Activated CD8-positive, alpha-beta memory T cell treated with anti-CD3 and anti-CD28 coated beads, Interleukin-2, amount 50 U/mL, for 48 hours (primary cell): ENCODE data around the gene ATAT1.
A peak's percentile ranks its signal among the peaks of the same experiment; 100 is the strongest.

Experiments used
- DNase-seq: peaks from one replicate; pipeline ENCODE4 v3.0.0-alpha.2; 2020

Gene ATAT1

DNA sequence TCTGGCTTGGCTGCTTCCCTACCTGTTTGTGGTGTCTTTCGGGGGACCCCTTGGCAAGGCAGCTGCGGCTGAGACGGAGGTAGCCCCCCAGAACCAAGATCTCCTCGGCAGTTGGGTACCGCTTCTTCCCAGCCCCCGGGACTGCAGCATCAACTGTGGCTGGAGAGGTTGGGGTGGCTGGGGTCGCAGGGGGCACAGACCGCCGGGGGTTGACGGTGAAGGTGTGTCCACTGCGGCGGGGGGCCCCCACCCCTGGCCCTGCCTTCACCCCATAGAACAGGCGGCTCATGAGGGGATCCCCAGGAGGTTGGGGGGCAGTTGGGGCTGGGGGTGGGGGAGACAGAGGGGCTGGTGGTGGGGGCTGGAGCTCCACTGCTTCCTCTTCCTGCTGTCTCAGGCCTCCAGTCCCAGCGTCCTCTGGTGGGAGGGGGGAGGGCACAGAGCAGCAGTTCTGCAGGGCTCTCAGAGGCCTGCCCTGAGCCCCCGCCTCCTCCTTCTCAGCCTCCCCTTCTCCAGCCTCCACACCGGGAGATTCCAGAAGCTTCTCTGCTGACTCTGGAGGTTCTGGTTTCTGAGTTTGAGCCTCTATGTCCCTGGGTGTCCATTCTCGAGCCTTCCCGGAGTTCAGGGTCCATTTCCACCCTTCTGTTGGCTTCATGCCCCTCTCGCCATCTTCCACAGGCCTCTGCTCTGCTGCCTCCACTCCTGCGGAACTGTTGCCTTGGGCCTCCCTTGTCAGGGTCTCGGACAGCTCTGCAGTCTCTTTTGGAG, 57.9 kb downstream of the ATAT1 start:
- peak; percentile 71 for DNase-seq

DNA sequence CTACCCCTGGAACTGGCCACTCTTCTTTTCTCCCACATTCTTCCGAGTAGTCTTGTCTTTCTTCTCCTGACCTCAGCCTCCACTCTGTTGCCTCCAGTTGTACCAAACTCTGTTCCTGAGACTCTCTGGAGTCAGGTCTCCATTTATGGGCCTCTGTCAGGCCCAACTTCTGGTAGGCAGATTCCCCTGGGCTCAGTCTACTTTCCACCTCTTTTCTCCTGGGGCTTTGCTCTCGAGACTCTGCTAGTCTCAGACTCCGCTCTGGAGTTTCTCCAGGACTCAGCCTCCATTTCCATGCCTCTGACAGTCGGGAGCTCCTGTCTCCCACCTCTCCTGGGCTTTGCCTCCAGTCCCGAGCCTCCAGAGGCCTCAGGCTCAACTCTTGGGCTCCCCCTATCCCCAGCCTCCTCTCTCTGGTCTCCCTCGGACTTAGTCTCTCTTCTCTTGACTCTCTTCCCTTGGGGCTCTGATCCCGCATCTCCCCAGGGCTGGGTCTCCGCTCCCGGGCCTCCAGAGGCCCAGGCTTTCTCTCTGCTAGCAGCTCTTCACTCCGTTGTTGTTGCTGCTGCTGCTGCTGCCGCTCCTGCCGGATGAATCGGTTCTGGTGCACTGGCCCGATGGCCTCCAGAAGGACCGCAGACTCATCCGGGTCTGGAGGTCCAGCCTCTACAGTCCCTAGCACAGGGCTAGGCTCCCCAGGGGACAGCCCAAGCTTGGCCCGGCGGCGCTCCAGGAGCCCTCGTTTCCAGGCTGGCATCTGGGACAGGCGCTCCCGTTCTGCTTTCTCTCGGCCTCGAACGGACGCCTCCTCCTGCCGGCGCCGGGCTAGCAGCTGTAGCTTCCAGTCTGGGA, 58.7 kb downstream of the ATAT1 start:
- DNase-seq = peak; percentile 63

DNA sequence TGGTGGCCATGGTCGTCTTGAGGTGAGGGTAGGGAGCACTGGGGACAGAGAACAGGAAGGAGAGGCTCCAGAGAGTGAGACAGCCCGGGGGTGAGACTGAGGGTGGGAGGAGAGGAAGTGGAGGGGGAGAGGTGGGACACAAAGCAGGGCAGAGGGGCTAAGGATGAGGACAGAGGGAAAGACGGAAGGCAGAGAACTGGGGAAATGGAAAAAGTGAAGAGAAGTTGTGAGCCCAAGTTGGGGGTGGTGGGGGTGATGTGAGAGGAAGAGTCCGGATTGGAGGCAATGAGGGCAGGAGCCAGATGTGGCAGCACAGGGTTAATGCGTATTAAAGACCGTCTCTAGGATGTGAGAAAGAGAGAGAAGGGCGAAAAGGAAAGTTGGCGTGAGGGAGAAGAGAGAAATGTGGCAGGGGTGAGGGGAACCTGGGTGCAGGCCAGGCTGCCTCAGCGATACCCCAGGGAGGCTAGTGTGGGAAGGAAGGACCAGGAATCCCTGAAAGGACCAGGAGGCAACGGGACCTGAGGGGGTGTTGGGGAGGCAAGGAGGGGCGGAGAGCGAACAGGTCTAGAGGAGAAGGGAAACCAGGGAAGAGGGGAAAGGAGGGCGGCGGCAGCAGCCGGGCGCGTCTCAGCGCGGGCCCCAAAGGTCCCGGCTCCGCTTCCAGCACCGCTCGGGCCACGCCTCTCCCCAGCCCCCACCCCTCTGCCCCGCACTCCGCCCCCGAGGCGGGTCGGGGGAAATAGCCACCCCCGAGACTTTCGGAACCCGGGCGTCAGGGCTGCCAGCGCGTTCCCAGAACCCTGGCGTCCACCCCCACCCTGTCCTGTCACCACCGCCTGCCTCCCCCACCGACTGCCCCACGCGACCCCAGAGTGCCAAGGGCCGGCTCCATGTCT, 59.6 kb downstream of the ATAT1 start, which contains the start of gene PPP1R18:
TSS of gene PPP1R18 (minus strand) at position 637 of the 899 bp plus-strand sequence. CDS start at position 10, 627 bp downstream.
- DNase-seq = peak; percentile 89

DNA sequence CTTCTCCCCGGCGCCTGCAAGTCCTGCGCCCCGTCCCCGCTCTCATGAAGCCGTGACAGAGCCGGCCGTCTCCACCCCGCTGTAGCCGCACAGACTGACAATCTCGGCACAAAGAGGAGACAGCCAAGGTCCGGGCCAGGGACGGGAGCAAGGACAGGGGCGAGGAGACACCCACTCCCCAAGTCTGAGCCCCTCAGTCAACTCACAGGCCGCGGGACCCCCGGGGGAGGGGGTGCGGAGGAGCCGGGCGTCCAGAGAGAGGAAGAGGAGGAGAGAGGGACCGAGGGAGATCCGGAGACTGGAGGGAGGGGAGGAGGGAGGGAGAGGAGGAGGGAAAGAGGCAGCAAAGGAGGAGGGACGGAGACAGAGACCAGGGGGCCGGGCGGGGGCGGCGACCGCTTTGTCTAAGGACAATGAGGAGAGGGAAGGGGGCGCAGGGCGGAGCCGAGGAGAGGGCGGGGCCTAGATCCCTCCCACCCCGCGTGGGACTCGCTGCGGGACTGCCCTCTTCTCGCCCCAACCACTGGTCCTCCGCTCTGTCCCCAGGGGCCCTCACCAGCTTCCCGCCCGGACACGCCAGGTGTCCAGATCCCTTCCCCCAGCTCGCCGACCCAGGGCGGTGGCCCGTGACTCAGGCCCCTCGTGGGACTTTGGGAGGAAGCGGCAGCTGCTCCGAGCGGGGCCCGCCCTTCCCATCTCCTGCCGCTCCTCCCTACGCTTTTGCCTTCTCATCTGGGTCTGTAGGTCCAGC, 60.4 kb downstream of the ATAT1 start:
- peak; percentile 90 for DNase-seq

DNA sequence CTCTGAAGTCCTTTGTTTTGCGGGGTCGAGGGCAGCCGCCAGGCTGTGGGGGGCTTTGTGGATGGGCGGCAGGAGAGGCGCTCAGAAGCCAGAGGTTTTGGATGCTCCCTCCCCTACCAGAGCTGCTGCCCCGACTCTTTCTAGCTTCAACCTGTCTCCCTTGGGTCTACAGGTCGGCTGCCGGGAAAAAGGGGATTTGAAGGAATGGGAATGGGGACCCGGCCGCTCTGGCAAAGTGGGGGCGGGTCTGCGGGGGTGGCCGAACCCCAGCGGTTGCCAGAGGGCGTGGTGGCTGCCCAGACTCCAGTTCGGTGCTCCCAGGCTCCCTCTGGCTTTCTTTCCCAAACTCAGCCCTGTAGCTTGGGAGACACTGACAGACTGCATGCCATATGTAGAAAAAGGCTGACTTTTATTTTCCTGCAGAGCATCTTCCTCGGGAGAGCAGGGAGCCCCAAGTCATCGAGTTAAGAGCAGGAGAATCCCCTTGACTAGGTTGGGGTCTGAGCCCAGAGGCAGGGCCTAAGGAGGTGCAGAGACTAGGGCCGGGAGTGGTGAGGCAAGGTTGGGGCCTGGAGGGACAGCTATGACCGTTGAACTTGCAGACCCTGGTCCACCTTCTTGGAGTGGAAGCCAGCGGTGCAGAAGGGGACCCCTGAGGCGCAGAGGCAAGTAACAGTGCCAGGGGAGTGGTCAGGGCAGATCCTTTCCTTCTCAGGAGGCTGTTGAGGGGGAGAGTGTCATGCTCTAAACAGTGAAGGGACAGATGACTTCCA, 61.2 kb downstream of the ATAT1 start:
- no peak for DNase-seq

- DNase-seq = no peak
Measured at GRCh38 chr6:30688569-30688968, 61.9 kb downstream of the ATAT1 start.

DNA sequence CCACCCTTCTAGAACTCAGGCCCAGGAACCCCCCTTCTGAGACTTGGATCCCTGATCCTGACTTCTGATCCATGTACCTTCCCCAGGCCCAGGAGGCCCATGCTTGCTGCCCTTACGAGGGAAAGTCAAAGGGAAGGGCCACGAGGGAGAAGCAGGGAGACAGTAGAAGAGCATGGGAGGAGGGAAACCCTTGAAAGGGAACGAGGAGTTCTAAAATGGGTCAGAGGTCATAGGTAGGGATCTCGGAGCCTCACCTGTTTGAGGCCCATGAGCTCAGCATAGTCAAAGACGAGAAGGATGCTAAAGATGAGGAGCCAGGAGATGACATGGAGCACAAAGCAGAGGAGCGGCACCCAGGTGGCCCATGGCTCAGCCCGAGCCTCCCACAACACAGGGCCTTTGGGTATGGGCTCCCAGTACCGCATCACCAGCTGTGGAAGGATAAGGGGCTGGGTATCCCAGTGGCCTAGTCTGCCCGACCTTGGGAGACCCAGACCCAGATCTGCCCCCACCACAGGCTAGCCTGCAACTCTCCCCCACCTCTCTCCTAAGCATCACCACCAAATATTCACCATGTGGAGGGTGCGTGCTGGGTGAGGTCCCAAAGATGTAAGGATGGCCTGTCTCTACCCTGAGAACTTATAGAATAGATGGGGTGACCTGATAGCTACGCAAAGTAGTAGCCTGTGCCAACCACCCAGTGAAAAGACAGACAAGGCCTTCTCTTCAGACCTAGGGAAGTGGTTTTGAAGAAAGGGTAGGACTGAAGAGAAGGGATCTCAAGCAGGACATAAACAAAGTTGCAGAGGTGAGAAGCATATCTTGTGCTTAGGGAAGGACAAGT, 62.6 kb downstream of the ATAT1 start:
- DNase-seq = no peak

DNA sequence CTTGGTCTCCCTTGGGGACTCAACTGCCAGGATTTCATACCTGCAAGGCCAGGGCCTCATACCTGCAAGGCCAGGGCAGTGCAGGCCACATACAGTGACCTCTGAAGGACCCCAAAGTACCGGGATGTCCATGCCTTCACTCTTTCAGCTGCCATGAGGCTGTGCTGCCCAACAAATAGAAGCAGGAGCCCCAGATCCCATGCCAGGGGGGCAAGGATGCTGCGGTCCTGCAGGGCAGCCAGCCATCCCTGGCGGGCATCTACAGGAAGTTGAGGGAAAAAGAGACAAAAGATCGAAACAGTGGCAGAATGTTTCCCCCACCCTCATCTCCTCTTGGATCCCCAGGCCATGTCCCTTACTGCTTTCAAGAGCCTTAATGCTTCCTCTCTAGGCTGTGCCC, 63.3 kb downstream of the ATAT1 start:
- DNase-seq = no peak

DNA sequence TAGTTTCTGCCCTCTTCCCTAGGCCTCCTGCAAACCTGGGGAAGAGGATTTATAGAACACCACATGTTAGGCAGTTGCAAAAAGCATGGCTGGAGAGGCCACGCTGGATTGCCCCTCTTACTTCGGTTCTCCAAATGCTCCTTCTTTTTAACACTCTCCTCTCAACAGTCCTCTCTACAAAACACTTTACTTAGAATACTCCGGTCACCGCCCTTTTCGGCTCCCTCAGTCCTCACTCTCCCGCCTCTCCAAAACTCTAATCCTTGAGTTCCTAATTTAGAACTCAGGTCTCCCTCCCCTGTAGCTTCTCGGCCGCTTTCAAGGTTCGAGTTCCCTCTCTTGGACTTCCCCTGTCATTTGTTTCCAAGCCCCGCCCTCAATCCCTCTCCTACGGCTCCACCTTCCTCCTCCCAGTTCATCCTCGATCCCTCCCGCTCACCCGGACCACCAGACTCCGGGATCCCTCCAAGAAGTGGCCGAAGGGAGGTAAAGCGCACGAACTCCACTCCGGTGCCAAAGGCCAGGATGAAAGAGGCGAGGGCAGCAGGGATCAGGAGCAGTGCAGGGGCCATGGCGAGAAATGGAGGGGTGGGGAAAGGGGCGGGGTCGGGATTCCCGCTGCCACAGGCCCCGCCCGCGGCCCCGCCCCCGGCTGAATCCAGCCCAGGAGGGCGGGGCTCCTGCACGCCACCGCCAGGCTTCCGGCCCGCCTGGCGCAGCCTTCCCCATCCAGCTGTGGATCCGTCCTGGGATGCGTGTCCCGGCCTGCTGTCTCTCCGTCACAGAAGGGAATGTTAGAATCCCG, 63.9 kb downstream of the ATAT1 start, which contains the start of gene NRM:
TSS of gene NRM (minus strand) at position 582 of the 805 bp plus-strand sequence. CDS start at position 572, 10 bp downstream.
- peak; percentile 90 for DNase-seq

DNA sequence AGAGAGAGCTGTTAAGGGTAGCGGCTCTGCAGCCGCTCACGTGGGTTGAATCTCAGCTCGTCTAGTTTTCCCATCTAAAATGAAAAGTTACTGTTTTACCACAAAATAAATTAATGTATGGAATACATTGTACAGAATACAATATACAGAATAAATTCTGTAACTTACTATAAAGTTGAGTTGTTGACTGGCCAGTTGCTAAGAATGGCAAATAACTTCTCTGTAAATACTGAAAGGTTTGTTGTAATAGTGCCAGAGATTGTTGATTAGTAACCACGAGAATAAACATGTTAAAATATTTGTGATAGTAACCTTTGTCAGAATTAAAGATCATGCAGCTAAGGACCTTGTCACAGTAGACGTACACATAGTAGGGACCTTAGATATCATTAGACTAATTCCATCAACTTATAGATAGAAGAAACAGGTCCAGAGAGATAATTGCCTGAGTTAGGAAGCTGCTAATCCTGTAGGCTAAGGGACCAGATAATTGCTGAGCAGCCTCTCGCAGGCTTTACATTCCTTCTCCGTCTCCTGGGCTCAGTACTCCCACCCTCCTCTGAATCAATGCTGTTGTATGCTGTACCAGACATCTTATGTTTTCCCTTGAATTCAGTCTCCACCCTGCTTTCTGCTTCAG, 64.7 kb downstream of the ATAT1 start:
- DNase-seq = no peak
